Uterus (tissue), 2 donors: Measurements from ENCODE around the gene MEF2C.

Experiments
- POLR2A ChIP-seq, 2 donors: fragments of 450-650 bp; IDR thresholded peaks; one replicate each; pipeline ENCODE4 v1.6.1; 2016; ENCODE audit warnings: antibody characterized with exemption in 2 of 2, mild to moderate bottlenecking in 1 of 2, moderate library complexity in 1 of 2
- TF ChIP-seq, protein P1 (sequence below), 4 experiments: fragments of 200-600 bp in 2 of 4; fragments of 450-650 bp in 2 of 4; sonication (generic) in 2 of 4; IDR thresholded peaks; one replicate each; pipeline ENCODE4 v1.5.1; 2016 to 2019; ENCODE audit warnings: antibody characterized with exemption in 4 of 4, mild to moderate bottlenecking in 2 of 4, moderate library complexity in 1 of 4

DNA sequence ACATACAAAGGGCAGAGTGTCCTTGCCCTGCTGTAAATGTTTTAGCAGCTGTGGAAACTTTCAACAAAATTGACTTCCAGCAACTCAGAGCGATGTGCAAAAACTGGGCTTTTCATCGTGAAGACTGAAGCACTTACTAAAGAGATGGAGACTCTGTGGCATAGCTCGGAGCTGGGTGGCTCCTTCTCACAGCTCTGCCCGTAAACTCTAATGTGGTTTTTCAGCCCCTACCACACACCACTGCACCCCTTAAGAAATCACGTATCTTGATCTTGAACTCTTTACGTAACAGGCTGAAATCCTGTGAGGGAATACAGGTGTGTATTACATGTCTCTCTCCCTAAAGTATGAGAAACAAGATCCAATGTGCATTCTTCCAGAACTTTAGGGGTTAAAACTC lies 124.4 kb downstream of the MEF2C start:
- TF ChIP-seq, protein P1, sequence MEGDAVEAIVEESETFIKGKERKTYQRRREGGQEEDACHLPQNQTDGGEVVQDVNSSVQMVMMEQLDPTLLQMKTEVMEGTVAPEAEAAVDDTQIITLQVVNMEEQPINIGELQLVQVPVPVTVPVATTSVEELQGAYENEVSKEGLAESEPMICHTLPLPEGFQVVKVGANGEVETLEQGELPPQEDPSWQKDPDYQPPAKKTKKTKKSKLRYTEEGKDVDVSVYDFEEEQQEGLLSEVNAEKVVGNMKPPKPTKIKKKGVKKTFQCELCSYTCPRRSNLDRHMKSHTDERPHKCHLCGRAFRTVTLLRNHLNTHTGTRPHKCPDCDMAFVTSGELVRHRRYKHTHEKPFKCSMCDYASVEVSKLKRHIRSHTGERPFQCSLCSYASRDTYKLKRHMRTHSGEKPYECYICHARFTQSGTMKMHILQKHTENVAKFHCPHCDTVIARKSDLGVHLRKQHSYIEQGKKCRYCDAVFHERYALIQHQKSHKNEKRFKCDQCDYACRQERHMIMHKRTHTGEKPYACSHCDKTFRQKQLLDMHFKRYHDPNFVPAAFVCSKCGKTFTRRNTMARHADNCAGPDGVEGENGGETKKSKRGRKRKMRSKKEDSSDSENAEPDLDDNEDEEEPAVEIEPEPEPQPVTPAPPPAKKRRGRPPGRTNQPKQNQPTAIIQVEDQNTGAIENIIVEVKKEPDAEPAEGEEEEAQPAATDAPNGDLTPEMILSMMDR (IDR thresholded peaks at IDR 0.05), result no peak
- no peak for TF ChIP-seq POLR2A (IDR thresholded peaks at IDR 0.05)
